Measurements from ENCODE around the gene DZANK1.
"Not testable (repeated sequence)": the region's sequence is repeated elsewhere in the genome, so short reads cannot be mapped to it uniquely, and the experiment has no call there.

Gene DZANK1

DNA sequence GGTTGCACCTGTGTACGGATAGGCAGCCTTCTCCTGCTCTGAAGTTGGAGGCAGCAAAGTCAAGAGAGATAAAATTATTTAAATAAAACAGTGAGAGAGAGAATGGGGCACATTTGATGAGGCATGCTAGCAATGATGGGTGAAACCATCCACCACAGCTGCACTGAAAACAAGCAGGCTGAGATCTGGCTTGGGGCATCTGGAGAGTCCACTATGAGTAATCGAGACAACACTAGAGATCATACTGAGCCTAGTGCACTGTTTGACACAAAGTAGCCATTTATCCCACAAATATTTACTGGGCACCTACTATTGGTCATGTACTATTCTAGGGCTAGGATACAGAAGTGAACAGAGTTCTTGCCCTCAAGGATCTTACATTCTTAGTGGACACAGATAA, 66.4 kb downstream of the DZANK1 start:
- H3K4me3 ChIP-seq (ENCODE audit: low read depth, low read length) = no peak overlapping the region
- TF ChIP-seq, protein P1, sequence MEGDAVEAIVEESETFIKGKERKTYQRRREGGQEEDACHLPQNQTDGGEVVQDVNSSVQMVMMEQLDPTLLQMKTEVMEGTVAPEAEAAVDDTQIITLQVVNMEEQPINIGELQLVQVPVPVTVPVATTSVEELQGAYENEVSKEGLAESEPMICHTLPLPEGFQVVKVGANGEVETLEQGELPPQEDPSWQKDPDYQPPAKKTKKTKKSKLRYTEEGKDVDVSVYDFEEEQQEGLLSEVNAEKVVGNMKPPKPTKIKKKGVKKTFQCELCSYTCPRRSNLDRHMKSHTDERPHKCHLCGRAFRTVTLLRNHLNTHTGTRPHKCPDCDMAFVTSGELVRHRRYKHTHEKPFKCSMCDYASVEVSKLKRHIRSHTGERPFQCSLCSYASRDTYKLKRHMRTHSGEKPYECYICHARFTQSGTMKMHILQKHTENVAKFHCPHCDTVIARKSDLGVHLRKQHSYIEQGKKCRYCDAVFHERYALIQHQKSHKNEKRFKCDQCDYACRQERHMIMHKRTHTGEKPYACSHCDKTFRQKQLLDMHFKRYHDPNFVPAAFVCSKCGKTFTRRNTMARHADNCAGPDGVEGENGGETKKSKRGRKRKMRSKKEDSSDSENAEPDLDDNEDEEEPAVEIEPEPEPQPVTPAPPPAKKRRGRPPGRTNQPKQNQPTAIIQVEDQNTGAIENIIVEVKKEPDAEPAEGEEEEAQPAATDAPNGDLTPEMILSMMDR (IDR thresholded peaks at IDR 0.05; ENCODE audit: low read depth, low read length) = no peak

DNA sequence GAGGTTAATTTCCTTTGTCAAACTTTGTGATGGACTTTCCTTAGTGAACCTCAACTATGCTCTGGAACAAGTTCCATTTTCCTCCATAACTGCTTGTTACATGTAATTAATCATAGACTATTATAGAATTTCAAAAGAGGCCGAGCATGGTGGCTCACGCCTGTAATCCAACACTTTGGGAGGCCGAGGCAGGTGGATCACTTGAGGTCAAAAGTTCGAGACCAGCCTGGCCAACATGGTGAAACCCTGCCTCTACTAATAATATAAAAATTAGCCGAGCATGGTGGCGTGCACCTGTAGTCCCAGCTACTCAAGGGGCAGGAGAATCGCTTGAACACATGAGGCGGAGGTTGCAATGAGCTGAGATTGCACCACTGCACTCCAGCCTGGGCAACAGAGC, 68.1 kb downstream of the DZANK1 start:
- not testable (repeated sequence) for H3K4me3 ChIP-seq (ENCODE audit: low read depth, low read length)

DNA sequence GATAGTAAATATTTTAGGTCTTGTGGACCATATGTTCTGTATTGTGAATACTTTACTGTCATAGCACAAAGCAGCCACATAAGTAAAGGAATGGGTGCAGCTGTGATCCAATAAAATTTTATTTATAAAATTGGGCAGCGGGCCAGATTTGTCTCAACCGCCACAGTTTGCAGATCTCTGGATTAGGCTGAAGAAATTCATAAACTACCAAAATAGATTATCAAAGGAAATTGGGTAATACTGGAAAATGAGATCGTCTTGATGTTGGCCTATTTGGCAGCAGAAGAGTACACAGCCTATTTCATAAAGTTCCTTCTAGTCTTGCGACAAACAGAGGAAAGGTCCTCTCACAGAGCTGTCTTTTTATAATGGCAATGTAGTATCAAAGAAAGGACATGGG, 69.8 kb downstream of the DZANK1 start:
- H3K4me3 ChIP-seq (ENCODE audit: low read depth, low read length) = no peak overlapping the region
- TF ChIP-seq, protein P1 (IDR thresholded peaks at IDR 0.05; ENCODE audit: low read depth, low read length) = no peak

DNA sequence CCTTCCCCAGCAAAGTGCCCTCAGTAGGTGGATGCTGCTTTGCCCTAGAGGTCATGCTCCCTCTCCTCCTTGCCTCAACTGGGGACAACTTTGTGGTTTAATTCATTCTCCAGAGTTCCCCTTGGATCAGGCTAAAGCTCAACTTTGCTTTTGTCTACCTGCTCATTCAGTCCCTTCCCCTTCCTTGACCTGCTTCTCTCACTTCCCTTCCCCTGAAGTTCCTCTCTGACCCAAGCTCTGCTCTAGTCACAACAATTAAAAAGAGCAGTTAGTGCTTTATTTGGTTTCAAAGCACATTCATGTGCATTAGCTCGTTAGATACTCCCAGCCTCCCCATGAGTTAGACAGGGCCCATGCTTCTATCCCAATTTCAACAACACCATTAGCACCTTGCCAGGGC, 71.3 kb downstream of the DZANK1 start:
- no peak overlapping the region for H3K4me3 ChIP-seq (ENCODE audit: low read depth, low read length)
- TF ChIP-seq, protein P1 (IDR thresholded peaks at IDR 0.05; ENCODE audit: low read depth, low read length) = no peak

DNA sequence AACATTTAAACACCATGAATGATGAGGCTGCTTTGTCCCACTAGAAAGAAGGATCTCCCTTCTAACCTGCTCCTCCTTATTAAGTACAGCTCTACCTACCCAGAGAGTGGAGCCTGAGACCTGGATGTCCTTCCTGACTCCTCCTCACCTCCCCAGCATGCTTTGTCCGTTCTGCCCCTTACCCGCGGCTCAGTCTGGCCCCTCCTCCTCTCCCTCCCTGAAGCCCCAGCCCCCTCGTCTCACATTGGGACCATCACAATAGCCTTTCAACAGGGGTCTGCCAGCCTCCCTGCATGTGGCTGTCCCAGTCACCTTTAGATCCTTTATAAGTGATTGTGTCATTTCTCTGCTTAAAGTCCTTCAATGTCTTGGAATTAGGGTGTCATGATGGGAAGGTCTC, 72.5 kb downstream of the DZANK1 start:
- no peak overlapping the region for H3K4me3 ChIP-seq (ENCODE audit: low read depth, low read length)
- TF ChIP-seq, protein P1 (IDR thresholded peaks at IDR 0.05; ENCODE audit: low read depth, low read length) = no peak

DNA sequence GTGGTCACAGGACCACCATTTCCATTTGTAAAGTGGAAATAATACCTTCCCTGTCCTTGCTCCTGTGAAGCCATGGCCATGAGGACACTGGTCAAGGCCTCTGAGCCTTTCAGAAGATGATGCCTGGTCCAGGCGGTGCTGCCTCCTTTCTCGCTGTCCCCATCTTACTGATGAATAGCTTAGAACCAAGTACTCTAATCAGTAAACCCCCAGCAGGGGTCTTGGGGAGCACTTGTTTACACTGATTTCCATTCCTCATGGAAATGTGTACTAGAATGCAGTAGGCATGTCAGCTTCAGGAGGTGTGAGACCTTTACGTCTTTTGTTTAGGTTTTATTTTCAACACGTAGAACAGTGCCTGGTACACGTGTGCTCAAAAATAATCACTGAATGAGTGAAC, 75.1 kb downstream of the DZANK1 start:
- TF ChIP-seq, protein P1 (IDR thresholded peaks at IDR 0.05; ENCODE audit: low read depth, low read length) = no peak
- no peak overlapping the region for H3K4me3 ChIP-seq (ENCODE audit: low read depth, low read length)

DNA sequence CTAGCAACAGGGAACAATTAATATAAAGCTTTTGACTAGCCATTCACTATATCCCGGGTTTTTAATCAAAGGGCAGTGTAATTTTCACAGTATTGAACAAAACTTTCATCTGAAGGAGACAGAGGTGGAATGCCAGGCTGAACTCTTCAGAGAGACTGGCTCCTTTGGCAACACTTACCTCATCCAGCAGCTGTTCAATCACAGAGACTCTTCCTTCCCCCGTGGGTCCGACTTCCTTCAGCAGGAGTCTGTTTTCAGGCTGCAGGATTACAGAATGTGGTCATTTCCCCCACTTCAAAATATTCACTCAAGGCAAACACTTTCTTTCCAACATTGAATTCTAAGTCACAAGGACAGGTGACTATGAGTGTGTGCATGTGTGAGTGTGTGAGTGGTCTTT, 76.6 kb downstream of the DZANK1 start:
- TF ChIP-seq, protein P1 (IDR thresholded peaks at IDR 0.05; ENCODE audit: low read depth, low read length) = no peak
- H3K4me3 ChIP-seq (ENCODE audit: low read depth, low read length) = no peak overlapping the region

DNA sequence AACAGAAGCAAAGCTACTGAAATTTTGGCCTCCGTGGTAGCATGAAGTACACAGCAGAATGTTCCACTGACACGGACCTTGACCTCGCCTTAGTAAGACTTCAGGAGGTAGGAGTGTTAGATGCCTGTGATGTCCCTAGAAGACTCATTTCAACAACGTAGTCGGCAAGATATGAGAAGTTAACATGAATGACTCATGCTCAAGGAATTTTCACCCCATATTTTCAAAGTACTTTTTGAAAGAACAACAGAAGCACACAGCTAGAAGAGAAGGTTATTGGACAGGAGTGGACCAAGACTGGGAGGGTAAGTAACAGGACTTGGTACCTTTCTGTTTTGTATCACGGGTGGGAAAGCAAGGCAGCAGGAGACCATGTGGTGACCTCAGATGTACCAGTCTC, 78.0 kb downstream of the DZANK1 start:
- no peak overlapping the region for H3K4me3 ChIP-seq (ENCODE audit: low read depth, low read length)
- TF ChIP-seq, protein P1 (IDR thresholded peaks at IDR 0.05; ENCODE audit: low read depth, low read length) = no peak
